Muscle of arm (tissue), 12 donors: ENCODE results near the gene B9D1. TPM values are rescaled to one million over a fixed set of nuclear protein-coding genes. Genes with fewer than 3 reads are reported as not detected.

Experiments
- DNase-seq: peaks from one replicate; pipeline ENCODE4 v3.0.0-alpha.2; 2013
- polyA plus RNA-seq, 12 donors: library from polyadenylated mRNA; unstranded; fragments of 120-200 nt; gene quantifications; one replicate each; pipeline ENCODE4 v1.2.1, GENCODE V29; 2013; ENCODE audit not compliant: insufficient read length in 12 of 12

The B9D1 gene
- polyA plus RNA-seq, 12 donors = 4.8 to 11.5 (median 6.2) TPM; not detected in 2

- DNase-seq = no peak
Observed at GRCh38 chr17:19390951-19391350, 28.4 kb upstream of the B9D1 start.

GRCh38 chr17:19388791-19389785, 26.6 kb upstream of the B9D1 start:
- DNase-seq = no peak

- DNase-seq = no peak
Observed at GRCh38 chr17:19387921-19388521, 25.5 kb upstream of the B9D1 start.

GRCh38 chr17:19386974-19387920, 24.7 kb upstream of the B9D1 start, which contains the start of gene MFAP4:
MFAP4 (minus strand) TSS chr17:19387190; CDS start chr17:19387155, 35 bp downstream.
- DNase-seq = peak; percentile 92

GRCh38 chr17:19386051-19386929, 23.8 kb upstream of the B9D1 start:
- DNase-seq = no peak

- DNase-seq = no peak
Observed at GRCh38 chr17:19385521-19385983, 23.0 kb upstream of the B9D1 start.

- DNase-seq = peak; percentile 89
Observed at GRCh38 chr17:19384723-19385391, 22.3 kb upstream of the B9D1 start.

- no peak for DNase-seq
Observed at GRCh38 chr17:19383681-19384470, 21.4 kb upstream of the B9D1 start.

GRCh38 chr17:19382531-19383444, 20.3 kb upstream of the B9D1 start:
- no peak for DNase-seq

- DNase-seq = no peak
Observed at GRCh38 chr17:19381741-19382444, 19.4 kb upstream of the B9D1 start.

- no peak for DNase-seq
Observed at GRCh38 chr17:19381361-19381740, 18.8 kb upstream of the B9D1 start.

GRCh38 chr17:19380481-19381301, 18.2 kb upstream of the B9D1 start:
- no peak for DNase-seq

- no peak for DNase-seq
Observed at GRCh38 chr17:19379361-19380065, 17.0 kb upstream of the B9D1 start.

GRCh38 chr17:19378416-19379360, 16.2 kb upstream of the B9D1 start, which contains the start of gene MAPK7:
MAPK7 (plus strand) TSS chr17:19378498; CDS start chr17:19378901, 403 bp downstream.
- DNase-seq = no peak
